ENCODE results near the gene NDUFS6. TPM values are rescaled to one million over a fixed set of nuclear protein-coding genes. Genes with fewer than 3 reads are reported as not detected.

NDUFS6 gene
- total RNA-seq, 2 donors from 2014 or later = 32.3 to 32.6 TPM

- DNase-seq (ENCODE audit: low spot score in 2 of 2) (no peak), ATAC-seq (no peak)
- Mint-ChIP-seq H3K27ac (no peak overlapping the region), H3K9me3 (peaks cover 0 to 4% of the 10 kb centered on the region in 2 donors), H3K36me3 (peaks cover 0 to 4% of the 10 kb centered on the region in 2 donors)
Measured at GRCh38 chr5:1762883-1763547, 38.2 kb upstream of the NDUFS6 start.

GRCh38 chr5:1763548-1763911 lies 37.7 kb upstream of the NDUFS6 start:
- Mint-ChIP-seq H3K9me3 (no peaks in the 10 kb centered on the region), H3K27ac (no peak overlapping the region), H3K36me3 (peaks cover 0 to under 1% of the 10 kb centered on the region in 2 donors)
- DNase-seq (ENCODE audit: low spot score in 2 of 2) (peak; percentile 23 to 29), ATAC-seq (peak; percentile 48 to 56)

GRCh38 chr5:1763960-1764605 lies 37.1 kb upstream of the NDUFS6 start:
- no peaks in the 10 kb centered on the region for H3K9me3 Mint-ChIP-seq
- DNase-seq (ENCODE audit: low spot score in 2 of 2) (peak in 1 of 2 donors; percentile 35), ATAC-seq (no peak)
- H3K27ac Mint-ChIP-seq = no peak overlapping the region
- H3K36me3 Mint-ChIP-seq = no peaks in the 10 kb centered on the region

DNA sequence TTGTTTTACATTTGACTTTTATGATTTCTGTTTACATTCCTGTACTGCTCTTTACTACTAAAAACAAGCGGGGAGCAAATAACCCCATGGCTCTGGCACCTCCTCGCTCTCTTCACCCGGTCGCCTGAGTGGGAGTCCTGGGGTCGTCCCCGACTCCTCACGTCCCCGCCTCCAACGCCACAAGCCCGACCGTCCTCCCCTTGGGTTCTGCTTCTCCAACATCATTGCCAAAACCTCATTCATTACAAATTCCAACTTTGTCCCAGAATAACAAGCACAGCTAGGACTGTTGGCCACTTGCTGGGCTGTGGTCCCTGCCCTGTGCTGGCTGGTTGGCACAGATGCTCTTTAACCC lies 36.6 kb upstream of the NDUFS6 start:
- H3K36me3 Mint-ChIP-seq = no peaks in the 10 kb centered on the region
- peak in 1 of 2 donors; percentile 9 for DNase-seq (ENCODE audit: low spot score in 2 of 2)
- no peak for ATAC-seq
- H3K9me3 Mint-ChIP-seq = no peaks in the 10 kb centered on the region
- no peak overlapping the region for H3K27ac Mint-ChIP-seq

DNA sequence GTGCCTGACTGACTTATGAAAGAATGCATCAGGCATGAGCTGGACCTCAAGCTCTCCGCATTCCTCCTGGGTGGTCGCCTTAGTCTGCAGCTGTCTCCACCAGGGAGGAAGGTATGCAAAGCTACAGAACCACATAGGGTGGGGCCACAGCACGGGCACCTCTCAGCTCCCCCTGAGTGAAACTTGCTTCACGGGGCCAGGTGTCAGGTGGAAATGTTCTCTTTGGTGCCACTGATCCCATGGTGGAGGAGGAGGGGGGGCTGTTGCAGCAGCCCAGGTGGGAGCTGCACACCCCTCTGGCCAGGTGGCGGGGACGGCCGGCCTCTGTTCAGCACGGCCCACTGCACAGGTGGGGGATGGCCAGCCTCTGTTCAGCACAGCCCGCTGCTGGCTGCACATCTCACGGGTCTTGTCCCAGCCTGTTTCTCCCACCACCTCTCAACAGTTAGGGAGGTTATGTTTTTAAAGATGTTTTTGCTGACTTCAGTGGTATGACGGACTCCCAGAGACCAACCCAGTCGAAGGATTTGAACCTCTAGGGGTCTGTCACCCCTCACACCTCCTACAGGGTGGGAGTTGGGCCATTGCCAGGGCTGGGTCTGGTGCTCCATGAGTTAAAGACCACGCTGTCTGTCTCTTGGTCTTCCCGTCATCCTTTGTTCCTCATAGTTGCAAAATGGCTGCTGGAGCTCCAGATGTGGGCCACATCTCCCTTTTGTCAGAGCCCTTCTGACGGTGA lies 35.9 kb upstream of the NDUFS6 start:
- DNase-seq (ENCODE audit: low spot score in 2 of 2) (peak in 1 of 2 donors; percentile 38), ATAC-seq (no peak)
- H3K27ac Mint-ChIP-seq = no peak overlapping the region
- H3K36me3 Mint-ChIP-seq = no peaks in the 10 kb centered on the region
- no peaks in the 10 kb centered on the region for H3K9me3 Mint-ChIP-seq

DNA sequence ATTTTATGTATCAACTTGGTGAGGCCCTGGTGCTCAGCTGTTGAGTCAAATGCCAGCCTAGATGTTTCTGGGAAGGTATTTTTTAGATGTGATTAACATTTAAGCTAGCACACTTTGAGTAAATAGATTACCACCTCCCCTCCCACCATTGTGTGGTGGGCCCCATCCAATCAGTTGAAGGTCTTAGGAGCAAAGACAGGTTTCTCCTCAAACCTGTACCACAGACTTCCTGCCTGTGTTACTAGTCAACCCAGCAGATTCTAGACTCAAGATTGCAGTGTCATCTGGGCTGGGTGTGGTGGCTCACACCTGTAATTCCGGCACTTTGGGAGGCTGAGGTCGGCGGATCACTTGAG lies 35.3 kb upstream of the NDUFS6 start:
- no peak overlapping the region for H3K27ac Mint-ChIP-seq
- H3K36me3 Mint-ChIP-seq = no peaks in the 10 kb centered on the region
- no peaks in the 10 kb centered on the region for H3K9me3 Mint-ChIP-seq
- ATAC-seq = no peak
- DNase-seq (ENCODE audit: low spot score in 2 of 2) = peak in 1 of 2 donors; percentile 9

- H3K9me3 Mint-ChIP-seq = no peaks in the 10 kb centered on the region
- DNase-seq (ENCODE audit: low spot score in 2 of 2) (no peak), ATAC-seq (no peak)
- H3K27ac Mint-ChIP-seq = no peak overlapping the region
- no peaks in the 10 kb centered on the region for H3K36me3 Mint-ChIP-seq
Measured at GRCh38 chr5:1767524-1768282, 33.5 kb upstream of the NDUFS6 start.

DNA sequence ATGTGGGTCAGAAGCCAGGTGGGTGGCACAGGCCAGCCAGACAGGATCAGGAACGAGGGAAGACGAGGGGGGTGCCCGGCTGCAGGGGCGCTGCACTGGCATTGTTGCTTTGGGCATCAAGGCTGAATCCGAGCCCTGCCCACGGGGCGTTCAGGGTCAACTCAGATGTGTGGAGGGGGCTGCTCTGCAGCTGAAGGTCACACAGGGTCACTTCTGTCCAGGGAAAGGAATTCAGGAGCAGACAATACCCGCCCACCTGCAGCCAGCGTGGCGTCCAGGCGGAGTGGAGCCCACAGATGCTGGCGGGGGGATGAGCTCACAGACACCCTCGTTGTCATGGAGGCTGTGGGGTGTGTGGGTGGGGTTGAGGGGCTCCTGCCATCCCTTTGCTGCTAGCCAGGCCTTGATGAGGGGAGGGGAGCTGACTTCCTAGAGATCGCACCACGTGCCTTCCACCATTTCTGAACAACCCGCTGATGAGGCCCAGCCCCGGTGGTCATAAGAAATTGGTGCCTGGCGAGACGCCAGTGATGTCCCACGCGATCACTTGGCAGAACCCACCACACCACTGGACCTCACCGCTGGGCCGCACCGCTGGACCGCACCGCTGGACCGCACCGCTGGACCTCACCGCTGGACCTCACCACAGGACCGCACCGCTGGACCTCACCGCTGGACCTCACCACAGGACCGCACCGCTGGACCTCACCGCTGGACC lies 32.8 kb upstream of the NDUFS6 start:
- H3K9me3 Mint-ChIP-seq = no peaks in the 10 kb centered on the region
- ATAC-seq = no peak
- no peak overlapping the region for H3K27ac Mint-ChIP-seq
- H3K36me3 Mint-ChIP-seq = no peaks in the 10 kb centered on the region
- DNase-seq (ENCODE audit: low spot score in 2 of 2) = no peak

GRCh38 chr5:1769017-1769640 lies 32.1 kb upstream of the NDUFS6 start:
- ATAC-seq = no peak
- H3K9me3 Mint-ChIP-seq = no peaks in the 10 kb centered on the region
- no peak for DNase-seq (ENCODE audit: low spot score in 2 of 2)
- no peaks in the 10 kb centered on the region for H3K36me3 Mint-ChIP-seq
- H3K27ac Mint-ChIP-seq = no peak overlapping the region

DNA sequence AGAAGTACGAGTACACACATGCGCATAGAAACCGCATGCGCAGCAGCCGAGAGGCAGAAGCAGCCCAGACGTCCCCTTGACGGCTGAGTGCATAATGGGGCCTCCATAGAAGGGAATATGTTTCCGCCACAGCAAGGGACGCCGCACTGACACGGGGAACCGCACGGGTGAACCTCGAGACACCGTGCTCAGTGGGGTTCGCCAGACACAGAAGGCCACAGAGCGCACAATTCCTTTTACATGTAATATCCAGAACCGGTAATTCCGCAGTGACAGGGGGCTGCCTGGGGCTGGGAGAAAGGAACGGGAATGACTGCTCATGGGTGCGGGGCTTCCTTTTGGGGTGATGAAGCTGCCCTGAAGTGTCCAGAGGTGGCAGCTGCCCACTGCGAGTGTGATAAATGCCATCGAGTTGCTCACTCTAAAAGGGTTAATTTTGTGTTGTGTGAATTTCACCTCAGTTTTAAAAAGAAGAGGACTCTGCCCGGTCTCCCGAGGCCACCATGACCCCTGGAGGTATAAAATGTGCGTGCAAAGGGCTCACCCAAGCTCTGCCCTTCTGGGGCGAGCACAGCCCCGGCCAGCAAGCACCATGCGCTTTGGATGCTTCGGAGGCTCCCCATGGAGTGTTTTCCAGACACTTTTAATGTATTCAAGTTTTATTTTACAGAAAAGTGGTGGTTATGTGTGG lies 31.3 kb upstream of the NDUFS6 start:
- H3K27ac Mint-ChIP-seq = no peak overlapping the region
- no peaks in the 10 kb centered on the region for H3K36me3 Mint-ChIP-seq
- H3K9me3 Mint-ChIP-seq = no peaks in the 10 kb centered on the region
- no peak for ATAC-seq
- DNase-seq (ENCODE audit: low spot score in 2 of 2) = no peak

- Mint-ChIP-seq H3K36me3 (no peaks in the 10 kb centered on the region), H3K9me3 (no peaks in the 10 kb centered on the region), H3K27ac (no peak overlapping the region)
- ATAC-seq (no peak), DNase-seq (ENCODE audit: low spot score in 2 of 2) (no peak)
Measured at GRCh38 chr5:1770443-1770802, 30.8 kb upstream of the NDUFS6 start.

DNA sequence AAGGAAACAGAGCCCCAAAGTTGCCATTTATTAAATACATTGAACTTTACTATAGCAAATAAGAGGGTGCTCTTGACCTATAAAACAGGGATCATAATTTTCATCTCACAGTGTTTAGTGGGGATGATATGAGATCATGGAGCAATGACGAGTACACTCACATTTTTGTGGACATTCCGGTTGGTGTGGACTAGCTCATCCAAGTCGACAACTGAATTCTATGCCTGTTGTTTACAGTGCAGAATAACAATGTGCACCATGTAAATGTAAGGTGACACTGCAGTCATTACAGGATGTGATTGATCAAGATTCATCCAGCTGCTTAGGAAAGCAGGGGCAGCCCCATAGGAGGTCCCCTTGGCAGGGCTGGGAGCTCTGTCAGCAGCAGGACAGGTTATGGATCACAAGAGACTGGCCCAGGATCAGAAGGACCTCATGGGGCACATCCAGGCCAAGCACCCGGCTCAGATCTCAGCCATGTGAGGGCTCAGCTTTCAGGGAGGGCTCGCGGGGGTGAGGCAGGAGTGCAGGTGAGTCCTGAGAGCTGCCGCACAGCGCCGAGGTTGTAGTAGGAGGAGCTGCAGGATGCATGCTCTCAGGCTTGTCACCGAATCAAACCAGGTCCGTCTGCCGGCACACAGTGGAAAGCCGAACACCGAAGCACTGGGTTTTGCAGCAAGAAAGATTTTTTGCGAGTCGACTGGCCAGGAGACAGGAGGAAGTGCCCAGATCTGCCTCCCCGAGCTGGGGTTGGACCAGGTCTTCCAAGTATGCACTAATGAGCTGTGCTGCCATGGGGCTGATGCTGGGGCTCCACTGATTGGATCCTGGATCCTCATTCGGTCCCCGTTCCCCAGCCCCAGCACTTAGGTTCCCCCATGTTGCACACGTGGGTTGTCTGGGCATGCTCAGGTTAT lies 29.8 kb upstream of the NDUFS6 start:
- ATAC-seq (no peak), DNase-seq (ENCODE audit: low spot score in 2 of 2) (no peak)
- no peaks in the 10 kb centered on the region for H3K36me3 Mint-ChIP-seq
- no peak overlapping the region for H3K27ac Mint-ChIP-seq
- no peaks in the 10 kb centered on the region for H3K9me3 Mint-ChIP-seq

DNA sequence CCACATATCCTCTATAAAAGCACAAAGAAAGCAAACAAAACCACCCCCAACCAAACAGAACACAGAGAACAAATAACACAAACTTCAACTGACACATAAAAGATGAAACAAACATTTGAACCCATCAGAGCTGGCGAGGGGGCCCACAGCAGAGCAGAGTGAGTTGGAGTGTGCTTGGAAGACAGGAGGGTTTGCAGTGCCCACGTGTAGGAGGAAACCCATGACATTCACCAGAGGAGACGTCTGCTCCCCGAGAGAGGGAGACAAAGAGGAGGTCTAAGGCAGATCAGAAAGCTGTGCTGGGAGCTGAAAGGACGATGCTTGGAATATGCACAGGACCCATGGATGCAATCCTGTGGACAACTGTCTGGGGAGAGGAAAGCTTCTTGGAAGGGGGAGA lies 28.6 kb upstream of the NDUFS6 start:
- ATAC-seq (no peak), DNase-seq (ENCODE audit: low spot score in 2 of 2) (no peak)
- Mint-ChIP-seq H3K9me3 (no peaks in the 10 kb centered on the region), H3K36me3 (no peaks in the 10 kb centered on the region), H3K27ac (no peak overlapping the region)

GRCh38 chr5:1776831-1777230 lies 24.4 kb upstream of the NDUFS6 start:
- Mint-ChIP-seq H3K36me3 (no peaks in the 10 kb centered on the region), H3K27ac (no peak overlapping the region), H3K9me3 (no peaks in the 10 kb centered on the region)
- DNase-seq (ENCODE audit: low spot score in 2 of 2) (no peak), ATAC-seq (no peak)

Measured in activated naive CD4-positive, alpha-beta T cell treated with anti-CD3 and anti-CD28 coated beads, Interleukin-2, amount 50 U/mL, for 72 hours (primary cell).